WTC11 (cell line): ENCODE results near the gene PLXDC2. TPM values are rescaled to one million over a fixed set of nuclear protein-coding genes. Genes with fewer than 3 reads are reported as not detected.

Experiments
- ATAC-seq: fragments of 200-7000 bp; cut with Tn5 transposase; 2 replicates; pipeline ENCODE4 v1.10.0; 2021; ENCODE audit warnings: mild to moderate bottlenecking, moderate library complexity
- CTCF ChIA-PET: fragments of 300-600 bp; sonication (Branson Sonifier 250); formaldehyde crosslinking; loops from one replicate; lab custom pipeline; 2021; ENCODE audit warnings: antibody characterized with exemption; lab: Charles Lee
- POLR2A ChIA-PET: fragments of 350-600 bp; sonication (Branson Sonifier 250); formaldehyde crosslinking; loops from one replicate; lab custom pipeline; 2021; ENCODE audit warnings: antibody characterized with exemption; lab: Charles Lee
- DNase-seq: peaks from one replicate; pipeline ENCODE4 v3.0.0; 2021; ENCODE audit warnings: low spot score
- H3K27ac Mint-ChIP-seq: 2 replicates; pipeline ENCODE4 v1.8.0; 2021; ENCODE audit warnings: mixed read lengths
- H3K27me3 Mint-ChIP-seq: 2 replicates; pipeline ENCODE4 v1.8.0; 2021; ENCODE audit warnings: low read depth, mild to moderate bottlenecking, moderate library complexity, mixed read lengths
- H3K36me3 Mint-ChIP-seq: 2 replicates; pipeline ENCODE4 v1.8.0; 2021; ENCODE audit warnings: mixed read lengths
- H3K4me1 Mint-ChIP-seq: 2 replicates; pipeline ENCODE4 v1.8.0; 2022; ENCODE audit warnings: mixed read lengths
- H3K4me3 Mint-ChIP-seq: 2 replicates; pipeline ENCODE4 v1.8.0; 2021; ENCODE audit warnings: mild to moderate bottlenecking, moderate library complexity, mixed read lengths
- H3K9me3 Mint-ChIP-seq: 2 replicates; pipeline ENCODE4 v1.8.0; 2021; ENCODE audit warnings: mixed read lengths
- ATF1 ChIP-seq: sonication (generic); formaldehyde crosslinking; IDR thresholded peaks from 2 replicates; pipeline ENCODE4 v1.8.1; 2023; ENCODE audit warnings: mild to moderate bottlenecking, moderate library complexity, missing genetic modification reagents
- ATF3 ChIP-seq: sonication (generic); formaldehyde crosslinking; conservative IDR thresholded peaks from 2 replicates; pipeline ENCODE4 v1.8.1; 2022; ENCODE audit warnings: mild to moderate bottlenecking, missing genetic modification reagents
- CREB1 ChIP-seq: sonication (generic); formaldehyde crosslinking; IDR thresholded peaks from 2 replicates; pipeline ENCODE4 v1.8.0; 2023; ENCODE audit warnings: mild to moderate bottlenecking, missing genetic modification reagents
- E2F4 ChIP-seq: sonication (generic); formaldehyde crosslinking; IDR thresholded peaks from 2 replicates; pipeline ENCODE4 v1.8.1; 2022; ENCODE audit warnings: low read depth, mild to moderate bottlenecking, moderate library complexity, missing genetic modification reagents, borderline replicate concordance
- FOXP1 ChIP-seq: sonication (generic); formaldehyde crosslinking; IDR thresholded peaks from 2 replicates; pipeline ENCODE4 v1.8.0; 2022; ENCODE audit warnings: missing genetic modification reagents, mild to moderate bottlenecking, moderate library complexity, borderline replicate concordance
- JAZF1 ChIP-seq: fragments of 250-450 bp; sonication (Bioruptor Pico); IDR thresholded peaks from 2 replicates; pipeline ENCODE4 v1.9.0; 2021; ENCODE audit warnings: moderate library complexity, mild to moderate bottlenecking, inconsistent platforms
- JUN ChIP-seq: sonication (generic); formaldehyde crosslinking; IDR thresholded peaks from 2 replicates; pipeline ENCODE4 v1.8.0; 2023; ENCODE audit warnings: mild to moderate bottlenecking, missing genetic modification reagents
- RORB ChIP-seq: fragments of 250-450 bp; sonication (Bioruptor Pico); IDR thresholded peaks from 2 replicates; pipeline ENCODE4 v1.9.0; 2021; ENCODE audit warnings: mild to moderate bottlenecking
- ZBTB43 ChIP-seq: sonication (generic); formaldehyde crosslinking; IDR thresholded peaks from 2 replicates; pipeline ENCODE4 v1.8.1; 2023; ENCODE audit warnings: mild to moderate bottlenecking, missing genetic modification reagents
- ZNF281 ChIP-seq: sonication (generic); formaldehyde crosslinking; IDR thresholded peaks from 2 replicates; pipeline ENCODE4 v1.8.0; 2023; ENCODE audit warnings: mild to moderate bottlenecking, missing genetic modification reagents
- ZNF317 ChIP-seq: sonication (generic); formaldehyde crosslinking; IDR thresholded peaks from 2 replicates; pipeline ENCODE4 v1.8.1; 2023; ENCODE audit warnings: low read depth, mild to moderate bottlenecking, moderate library complexity, missing genetic modification reagents, borderline replicate concordance
- ZNF416 ChIP-seq: fragments of 250-450 bp; sonication (Bioruptor Pico); IDR thresholded peaks from 2 replicates; pipeline ENCODE4 v1.9.0; 2021; ENCODE audit warnings: mild to moderate bottlenecking, inconsistent platforms
- ZSCAN18 ChIP-seq: fragments of 250-450 bp; sonication (Bioruptor Pico); IDR thresholded peaks from 2 replicates; pipeline ENCODE4 v2.1.2; 2022; ENCODE audit warnings: mild to moderate bottlenecking, moderate library complexity
- total RNA-seq: library from RNA; stranded (reverse); gene quantifications from 3 replicates; pipeline ENCODE4 v1.2.3, GENCODE V29; 2021

PLXDC2 gene
- total RNA-seq, 1 experiment from 2014 or later = 31.7 TPM

- Mint-ChIP-seq H3K4me1 (peaks cover 41% of the 10 kb centered on the region), H3K9me3 (no peaks in the 10 kb centered on the region; the same call in 1 of the 2 replicates), H3K27ac (no peak overlapping the region; the same call in 1 of the 2 replicates), H3K27me3 (no peaks in the 10 kb centered on the region), H3K36me3 (peaks cover 8% of the 10 kb centered on the region; the same call in 1 of the 2 replicates), H3K4me3 (no peak overlapping the region)
- ATAC-seq (no peak), DNase-seq (no peak)
- no peak for TF ChIP-seq ZSCAN18
- ChIA-PET CTCF (no interaction called here), POLR2A (no interaction called here)
These were observed 73.0 kb downstream of the PLXDC2 start for GRCh38 chr10:19889256-19889655.

- H3K9me3 Mint-ChIP-seq = peaks cover 7% of the 10 kb centered on the region
- TF ChIP-seq ATF1 (CRISPR knock-in tag) (no peak), ATF3 (CRISPR knock-in tag) (no peak), ZNF416 (CRISPR knock-in tag) (no peak)
These were observed 75.2 kb downstream of the PLXDC2 start for GRCh38 chr10:19891429-19891828.

GRCh38 chr10:19892270-19892669 lies 76.0 kb downstream of the PLXDC2 start:
- ChIA-PET CTCF (no interaction called here), POLR2A (no interaction called here)
- H3K4me1 Mint-ChIP-seq = peaks cover 41% of the 10 kb centered on the region

More at GRCh38 chr10:19891429-19891828, 75.2 kb downstream of the PLXDC2 start:
- Mint-ChIP-seq H3K27ac (no peak overlapping the region), H3K4me1 (peaks cover 41% of the 10 kb centered on the region), H3K36me3 (peaks cover 13% of the 10 kb centered on the region), H3K4me3 (no peak overlapping the region), H3K27me3 (no peaks in the 10 kb centered on the region)
- POLR2A ChIA-PET = no interaction called here
- CTCF ChIA-PET = no interaction called here
- ATAC-seq (no peak), DNase-seq (no peak)

GRCh38 chr10:19892677-19893076 lies 76.4 kb downstream of the PLXDC2 start:
- DNase-seq = no peak
- no peak overlapping the region for H3K4me3 Mint-ChIP-seq
- H3K36me3 Mint-ChIP-seq = peaks cover 13% of the 10 kb centered on the region
- CTCF ChIA-PET = no interaction called here
- H3K27ac Mint-ChIP-seq = no peak overlapping the region
- POLR2A ChIA-PET = no interaction called here
- TF ChIP-seq CREB1 (no peak), ZNF416 (CRISPR knock-in tag) (no peak), ZNF281 (CRISPR knock-in tag) (no peak), ZBTB43 (CRISPR knock-in tag) (no peak), ZNF317 (no peak), E2F4 (CRISPR knock-in tag) (no peak), JAZF1 (CRISPR knock-in tag) (no peak), JUN (no peak)
- H3K4me1 Mint-ChIP-seq = peaks cover 41% of the 10 kb centered on the region
- H3K27me3 Mint-ChIP-seq = no peaks in the 10 kb centered on the region
- H3K9me3 Mint-ChIP-seq = peaks cover 7% of the 10 kb centered on the region
- no peak for ATAC-seq

More at GRCh38 chr10:19892270-19892669, 76.0 kb downstream of the PLXDC2 start:
- no peak for TF ChIP-seq RORB
- no peak for TF ChIP-seq FOXP1 (CRISPR knock-in tag)
- no peak for TF ChIP-seq ZSCAN18
- no peak overlapping the region for H3K27ac Mint-ChIP-seq
- peaks cover 7% of the 10 kb centered on the region for H3K9me3 Mint-ChIP-seq
- peaks cover 13% of the 10 kb centered on the region for H3K36me3 Mint-ChIP-seq
- no peak for ATAC-seq
- H3K27me3 Mint-ChIP-seq = no peaks in the 10 kb centered on the region
- DNase-seq = no peak
- H3K4me3 Mint-ChIP-seq = no peak overlapping the region
